IgD-negative memory B cell (primary cell): ENCODE results near the gene ZNF554. TPM values are rescaled to one million over a fixed set of nuclear protein-coding genes. Genes with fewer than 3 reads are reported as not detected.

ENCODE experiments used
- H3K27ac Mint-ChIP-seq, 3 donors: one replicate each; pipeline ENCODE4 v1.8.0; 2020 to 2022; ENCODE audit warnings: mild to moderate bottlenecking in 3 of 3, mixed read lengths in 3 of 3, moderate library complexity in 1 of 3
- H3K27me3 Mint-ChIP-seq: one replicate; pipeline ENCODE4 v1.8.0; 2021; ENCODE audit warnings: mixed read lengths
- H3K36me3 Mint-ChIP-seq: one replicate; pipeline ENCODE4 v1.8.0; 2020; ENCODE audit warnings: mild to moderate bottlenecking, mixed read lengths
- H3K4me1 Mint-ChIP-seq, 3 donors: one replicate each; pipeline ENCODE4 v1.8.0; 2020 to 2022; ENCODE audit warnings: mixed read lengths in 3 of 3, mild to moderate bottlenecking in 1 of 3
- H3K4me3 Mint-ChIP-seq, 4 donors: one replicate each; pipeline ENCODE4 v1.8.0; 2020 to 2022; ENCODE audit warnings: mild to moderate bottlenecking in 4 of 4, mixed read lengths in 4 of 4, moderate library complexity in 3 of 4
- H3K9me3 Mint-ChIP-seq, 3 donors: one replicate each; pipeline ENCODE4 v1.8.0; 2020 to 2021; ENCODE audit warnings: mixed read lengths in 3 of 3, mild to moderate bottlenecking in 1 of 3
- polyA plus RNA-seq: library from polyadenylated mRNA; unstranded; fragments of 300-500 nt; fragmentation: Illumina TruSeq; gene quantifications from one replicate; pipeline ENCODE4 v1.2.3, GENCODE V29; 2021

The ZNF554 gene
- polyA plus RNA-seq, 1 donor from 2014 or later: 4.7 TPM

- peak overlapping the region in 1 of 3 donors; percentile 39 for H3K27ac Mint-ChIP-seq
- H3K4me1 Mint-ChIP-seq: peaks cover 10 to 13% (median 10%) of the 10 kb centered on the region in 3 donors
- H3K36me3 Mint-ChIP-seq: peaks cover 2% of the 10 kb centered on the region
- peaks cover 2% of the 10 kb centered on the region for H3K27me3 Mint-ChIP-seq
- H3K9me3 Mint-ChIP-seq: no peaks in the 10 kb centered on the region
- no peak overlapping the region for H3K4me3 Mint-ChIP-seq
Observed at GRCh38 chr19:2885736-2886135, 66.1 kb downstream of the ZNF554 start.

Other genes starting within 250 kb of the ZNF554 start
- 74.6 TPM for gene GNG7, start 117.2 kb upstream of the ZNF554 start, polyA plus RNA-seq
- gene DIRAS1, start 98.5 kb upstream of the ZNF554 start, polyA plus RNA-seq: 0.64 TPM
- 86.9 TPM for gene SLC39A3, start 79.9 kb upstream of the ZNF554 start, polyA plus RNA-seq
- gene SGTA, start 36.6 kb upstream of the ZNF554 start, polyA plus RNA-seq: 44.2 TPM
- gene THOP1, start 34.4 kb upstream of the ZNF554 start, polyA plus RNA-seq: 54.4 TPM
- 6.3 TPM for gene ZNF555, start 21.6 kb downstream of the ZNF554 start, polyA plus RNA-seq
- not detected for gene ZNF556, start 47.5 kb downstream of the ZNF554 start, polyA plus RNA-seq
- 2.9 TPM for gene ZNF57, start 81.1 kb downstream of the ZNF554 start, polyA plus RNA-seq
- 1.7 TPM for gene ZNF77, start 125.1 kb downstream of the ZNF554 start, polyA plus RNA-seq
- gene TLE6, start 157.7 kb downstream of the ZNF554 start, polyA plus RNA-seq: 0.16 TPM
- gene TLE2, start 209.4 kb downstream of the ZNF554 start, polyA plus RNA-seq: 0.56 TPM
- gene TLE5, start 242.6 kb downstream of the ZNF554 start, polyA plus RNA-seq: 443 TPM